Stimulated activated CD8-positive, alpha-beta memory T cell treated with anti-CD3 and anti-CD28 coated beads, Interleukin-2, amount 100 ng/mL, for 48 hours (primary cell): Measurements from ENCODE around the gene RFC5.
A peak's percentile ranks its signal among the peaks of the same experiment; 100 is the strongest.
"Not testable (repeated sequence)": the region's sequence is repeated elsewhere in the genome, so short reads cannot be mapped to it uniquely, and the experiment has no call there.

ENCODE experiments used
- DNase-seq, 2 donors: peaks; one replicate each; pipeline ENCODE4 v3.0.0-alpha.2; 2020; ENCODE audit warnings: low read depth in 2 of 2

Gene RFC5

GRCh38 chr12:118052324-118053070, 36.0 kb downstream of the RFC5 start:
- DNase-seq: no peak

- DNase-seq: no peak
These were observed 36.8 kb downstream of the RFC5 start for GRCh38 chr12:118053071-118053985.

GRCh38 chr12:118055144-118055557, 38.6 kb downstream of the RFC5 start:
- DNase-seq: peak; percentile 49 to 63

- no peak for DNase-seq
These were observed 39.6 kb downstream of the RFC5 start for GRCh38 chr12:118055865-118056773.

GRCh38 chr12:118058227-118058626, 41.7 kb downstream of the RFC5 start:
- no peak for DNase-seq

- DNase-seq: no peak
These were observed 42.4 kb downstream of the RFC5 start for GRCh38 chr12:118058881-118059280.

GRCh38 chr12:118059341-118060191, 43.1 kb downstream of the RFC5 start:
- no peak for DNase-seq

GRCh38 chr12:118060301-118061010, 44.0 kb downstream of the RFC5 start:
- no peak for DNase-seq

GRCh38 chr12:118061011-118061872, 44.7 kb downstream of the RFC5 start, which contains the start of gene WSB2:
Gene WSB2, minus strand, starts transcription at chr12:118061179. Its CDS starts 131 bp downstream, at chr12:118061048.
- DNase-seq: peak; percentile 52 to 58

- DNase-seq: no peak
These were observed 45.7 kb downstream of the RFC5 start for GRCh38 chr12:118061873-118062843.

GRCh38 chr12:118063576-118064391, 47.3 kb downstream of the RFC5 start:
- DNase-seq: no peak

- DNase-seq: no peak
These were observed 48.1 kb downstream of the RFC5 start for GRCh38 chr12:118064608-118065007.

GRCh38 chr12:118065380-118065779, 48.9 kb downstream of the RFC5 start:
- DNase-seq: no peak

GRCh38 chr12:118068445-118068844, 51.9 kb downstream of the RFC5 start:
- DNase-seq: no peak

GRCh38 chr12:118070650-118071049, 54.1 kb downstream of the RFC5 start:
- DNase-seq: no peak

- DNase-seq: no peak
These were observed 57.3 kb downstream of the RFC5 start for GRCh38 chr12:118073768-118074167.

GRCh38 chr12:118081521-118081920, 65.0 kb downstream of the RFC5 start:
- DNase-seq: not testable (repeated sequence)
